Measurements from ENCODE around the gene BTN1A1.
"Not testable (repeated sequence)": the region's sequence is repeated elsewhere in the genome, so short reads cannot be mapped to it uniquely, and the experiment has no call there.

BTN1A1 gene

GRCh38 chr6:26511033-26511432 lies 10.9 kb downstream of the BTN1A1 start:
- DNase-seq (ENCODE audit: low read depth, low spot score) = not testable (repeated sequence)

- no peak for DNase-seq (ENCODE audit: low read depth, low spot score)
These were observed 14.9 kb downstream of the BTN1A1 start for GRCh38 chr6:26514984-26515383.

DNA sequence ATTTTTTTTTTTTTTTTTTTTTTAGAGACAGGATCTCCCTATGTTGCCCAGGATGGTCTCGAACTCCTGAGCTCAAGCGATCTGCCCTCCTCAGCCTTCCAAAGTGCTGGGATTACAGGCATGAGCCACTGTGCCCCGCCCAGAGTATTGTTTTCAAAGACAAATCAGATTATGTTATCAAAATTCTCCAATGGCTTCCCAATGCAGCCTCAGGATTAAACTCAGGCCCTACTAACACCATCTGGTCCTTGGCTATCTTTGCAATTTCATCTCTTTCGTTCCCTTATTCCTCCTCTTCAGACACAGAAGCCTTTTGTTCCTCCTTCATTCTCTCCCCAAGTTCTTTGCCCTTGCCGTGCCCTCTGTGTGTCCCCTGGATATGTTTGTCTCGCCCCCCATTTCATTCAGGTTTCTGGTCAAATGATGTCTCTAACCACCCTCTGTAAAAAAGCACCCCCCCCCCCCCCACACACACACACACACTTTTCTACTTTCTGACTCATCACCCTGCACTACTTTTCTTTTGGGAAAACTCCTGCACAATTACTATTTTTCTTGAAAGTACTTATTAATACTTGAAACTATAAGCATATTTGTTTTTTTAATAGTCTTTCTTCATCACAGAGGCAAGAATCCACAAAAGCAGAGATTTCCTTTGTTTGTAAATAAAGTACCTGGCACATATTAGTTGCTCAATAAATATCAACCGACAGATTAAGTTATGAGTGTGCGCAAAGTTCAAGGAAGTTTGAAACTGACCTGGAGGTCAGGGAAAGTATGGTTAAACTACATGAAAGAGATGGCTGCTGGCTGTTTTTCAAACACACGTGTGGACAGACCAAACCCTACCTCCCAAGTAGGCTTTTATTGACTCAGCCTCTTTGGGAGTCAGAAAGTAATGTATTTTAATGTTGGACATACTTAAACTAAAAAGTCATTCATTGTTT lies 16.7 kb downstream of the BTN1A1 start:
- DNase-seq (ENCODE audit: low read depth, low spot score) = no peak

DNA sequence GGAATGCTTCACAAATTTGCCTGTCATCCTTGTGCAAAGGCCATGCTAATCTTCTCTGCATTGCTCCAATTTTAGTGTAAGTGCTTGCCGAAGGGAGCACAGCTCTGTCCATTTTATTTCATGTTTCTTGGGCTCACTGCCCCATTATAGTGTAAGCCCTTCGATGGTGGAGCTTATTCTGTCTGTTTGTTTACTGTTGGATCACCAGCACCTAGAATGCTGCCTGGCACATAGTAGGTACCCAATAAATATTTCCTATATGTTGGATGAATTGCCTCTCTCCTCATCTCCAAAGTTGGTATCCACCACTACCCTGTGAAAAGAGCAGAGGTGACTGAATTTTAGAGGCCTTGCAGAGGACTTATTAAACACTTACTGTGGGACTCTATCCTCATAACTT lies 19.3 kb downstream of the BTN1A1 start:
- DNase-seq (ENCODE audit: low read depth, low spot score) = no peak

- DNase-seq (ENCODE audit: low read depth, low spot score) = no peak
These were observed 20.2 kb downstream of the BTN1A1 start for GRCh38 chr6:26520237-26520849.

DNA sequence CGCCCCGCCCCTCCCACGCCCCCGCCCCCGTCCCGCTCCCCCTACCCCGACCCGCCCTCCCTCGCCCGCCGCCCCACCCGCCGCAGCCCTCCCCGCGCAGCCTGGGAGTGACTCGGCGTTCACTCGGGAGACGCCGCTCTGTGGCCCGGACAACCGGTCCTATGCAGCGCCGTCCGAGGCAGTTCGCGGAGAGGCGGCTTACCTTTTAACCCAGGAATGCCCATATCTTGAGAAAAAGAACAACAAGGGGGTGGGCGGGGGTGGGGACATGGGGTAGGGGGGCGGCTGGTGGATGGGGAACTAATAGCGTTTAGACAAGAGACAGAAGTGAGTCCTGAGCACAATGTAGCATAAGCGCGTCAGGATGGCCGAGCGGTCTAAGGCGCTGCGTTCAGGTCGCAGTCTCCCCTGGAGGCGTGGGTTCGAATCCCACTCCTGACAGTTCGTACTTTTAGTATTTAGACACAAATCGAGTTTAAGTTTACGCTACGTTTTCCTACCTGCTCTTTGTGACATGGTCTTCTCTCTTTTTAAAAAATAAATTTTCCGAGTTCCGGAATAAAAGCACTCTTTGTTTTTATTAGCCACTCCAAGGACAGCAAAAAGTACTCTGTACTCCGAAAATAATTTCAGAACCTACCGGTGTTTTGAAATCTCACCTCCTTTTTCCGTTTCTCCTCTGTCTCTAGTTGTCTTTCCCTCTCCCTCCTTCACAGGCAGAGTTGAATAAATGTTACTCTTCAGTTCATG lies 20.9 kb downstream of the BTN1A1 start:
- DNase-seq (ENCODE audit: low read depth, low spot score) = peak; percentile 69

DNA sequence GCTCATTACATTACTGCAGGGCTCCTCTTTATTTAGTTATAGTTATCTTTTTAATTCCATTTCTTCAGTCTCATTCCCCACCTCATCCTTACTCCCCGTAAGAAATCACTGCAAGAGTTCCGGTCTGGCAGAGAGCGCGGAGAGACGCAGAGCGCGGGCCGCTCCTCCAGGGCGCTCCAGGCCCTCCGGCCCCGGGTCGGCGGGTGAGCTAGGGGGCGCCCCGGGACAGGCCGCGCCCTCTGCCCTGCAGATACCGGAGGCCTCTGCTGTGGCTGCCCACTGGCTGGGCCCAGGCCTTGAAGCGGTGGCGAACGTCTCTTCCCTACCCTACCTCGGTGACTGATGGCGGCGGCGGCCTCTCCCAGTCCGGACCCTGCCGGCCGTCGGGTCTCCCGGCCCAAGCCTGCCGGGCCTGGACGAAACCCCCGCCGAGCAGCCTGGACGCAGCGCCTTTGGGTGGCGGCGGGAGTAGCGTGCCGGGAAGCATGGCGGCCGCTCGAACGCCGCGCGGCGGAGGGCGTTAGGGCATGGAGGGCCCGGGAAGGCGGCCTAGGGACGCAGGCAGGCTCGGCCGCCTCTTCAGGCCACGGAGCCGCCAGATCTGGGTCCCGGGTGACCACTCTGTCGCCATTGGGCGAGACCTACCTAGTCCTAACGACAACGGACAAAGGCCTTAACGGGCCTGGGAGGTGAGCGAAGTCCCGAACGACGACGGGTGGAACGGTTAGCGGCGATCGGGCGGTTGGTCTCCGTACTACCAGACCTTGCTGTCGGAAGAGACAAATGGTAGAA lies 21.7 kb downstream of the BTN1A1 start:
- peak; percentile 39 for DNase-seq (ENCODE audit: low read depth, low spot score)

GRCh38 chr6:26522486-26523228 lies 22.6 kb downstream of the BTN1A1 start:
- DNase-seq (ENCODE audit: low read depth, low spot score) = not testable (repeated sequence)

GRCh38 chr6:26524314-26524713 lies 24.2 kb downstream of the BTN1A1 start:
- not testable (repeated sequence) for DNase-seq (ENCODE audit: low read depth, low spot score)

- DNase-seq (ENCODE audit: low read depth, low spot score) = no peak
These were observed 24.7 kb downstream of the BTN1A1 start for GRCh38 chr6:26524722-26525370.

DNA sequence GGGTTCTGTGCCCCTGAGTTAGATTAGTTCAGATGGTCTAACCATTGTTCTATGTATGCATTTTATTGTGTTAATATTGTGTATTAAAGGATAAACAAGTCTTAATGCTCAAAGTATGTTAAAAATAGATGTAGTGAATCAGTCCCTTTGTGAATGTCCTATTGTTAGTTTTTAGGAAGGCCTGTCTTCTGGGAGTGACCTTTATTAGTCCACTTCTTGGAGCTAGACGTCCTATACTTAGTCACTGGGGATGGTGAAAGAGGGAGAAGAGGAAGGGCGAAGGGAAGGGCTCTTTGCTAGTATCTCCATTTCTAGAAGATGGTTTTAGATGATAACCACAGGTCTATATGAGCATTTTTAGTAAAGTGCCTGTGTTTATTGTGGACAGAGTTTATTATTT lies 25.7 kb downstream of the BTN1A1 start:
- DNase-seq (ENCODE audit: low read depth, low spot score) = no peak

GRCh38 chr6:26526928-26527327 lies 26.8 kb downstream of the BTN1A1 start:
- DNase-seq (ENCODE audit: low read depth, low spot score) = no peak

DNA sequence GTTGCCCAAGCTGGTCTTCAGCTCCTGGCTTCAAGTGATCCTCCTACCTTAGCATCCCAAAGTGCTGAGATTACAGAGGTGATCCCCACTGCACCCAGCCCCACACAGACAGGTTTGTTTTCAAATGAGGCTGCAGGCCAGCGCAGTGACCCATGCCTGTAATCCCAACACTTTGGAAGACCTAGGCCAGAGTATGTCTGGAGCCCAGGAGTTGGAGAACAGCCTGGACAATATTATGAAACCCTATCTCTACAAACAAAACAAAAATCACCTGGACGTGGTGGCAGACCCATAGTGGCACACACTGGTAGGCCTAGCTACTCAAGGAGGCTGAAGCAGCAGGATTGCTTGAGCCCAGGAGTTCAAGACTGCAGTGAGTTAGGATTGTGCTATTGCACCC lies 30.1 kb downstream of the BTN1A1 start:
- no peak for DNase-seq (ENCODE audit: low read depth, low spot score)

GRCh38 chr6:26531897-26532296 lies 31.8 kb downstream of the BTN1A1 start:
- DNase-seq (ENCODE audit: low read depth, low spot score) = no peak

DNA sequence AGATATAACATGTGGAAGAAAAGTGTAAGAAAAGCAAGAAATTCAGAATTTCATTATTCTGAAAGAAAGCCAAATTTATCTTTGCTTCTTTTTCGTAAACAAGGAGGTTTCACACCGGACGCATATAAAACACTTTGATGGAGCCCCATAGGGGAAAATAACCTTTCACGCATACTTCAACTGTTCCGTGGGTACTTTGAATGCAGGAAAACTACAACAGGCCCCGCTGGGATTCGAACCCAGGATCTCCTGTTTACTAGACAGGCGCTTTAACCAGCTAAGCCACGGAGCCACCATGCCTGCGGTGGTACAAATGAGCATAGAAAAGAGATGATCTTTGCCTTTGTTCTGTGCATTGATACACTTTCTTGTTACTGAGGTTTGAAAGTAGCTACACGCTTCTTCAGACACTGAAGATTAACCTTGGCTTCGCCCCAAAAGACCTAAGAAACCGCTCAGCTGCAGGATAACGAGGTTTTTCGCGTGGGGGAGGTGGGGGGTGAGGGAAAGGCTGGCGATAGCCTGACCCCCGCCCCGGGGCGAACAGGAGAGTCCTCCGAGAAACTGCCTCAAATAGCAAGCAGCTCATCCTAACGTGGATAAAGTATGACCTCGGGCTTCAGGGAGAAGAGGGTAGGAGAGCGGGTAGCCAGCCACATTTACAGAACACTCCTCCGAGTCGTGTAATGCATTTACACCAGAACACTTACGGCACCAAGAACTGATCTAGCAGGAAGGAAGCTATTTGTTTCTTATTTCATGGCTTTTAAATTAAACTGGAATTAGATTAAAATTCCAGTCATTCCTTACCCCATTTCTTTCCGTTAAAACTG lies 32.8 kb downstream of the BTN1A1 start:
- DNase-seq (ENCODE audit: low read depth, low spot score) = peak; percentile 88

- DNase-seq (ENCODE audit: low read depth, low spot score) = no peak
These were observed 33.4 kb downstream of the BTN1A1 start for GRCh38 chr6:26533532-26533931.

GRCh38 chr6:26534681-26535465 lies 34.8 kb downstream of the BTN1A1 start:
- DNase-seq (ENCODE audit: low read depth, low spot score) = no peak

GRCh38 chr6:26536571-26537159 lies 36.6 kb downstream of the BTN1A1 start:
- no peak for DNase-seq (ENCODE audit: low read depth, low spot score)
